Liver (tissue), 9 donors: ENCODE measurements around the gene PLEKHA7. TPM values are rescaled to one million over a fixed set of nuclear protein-coding genes. Genes with fewer than 3 reads are reported as not detected.

Source experiments
- DNase-seq: peaks from one replicate; pipeline ENCODE4 v3.0.0-alpha.2; 2017; ENCODE audit warnings: low spot score
- H3K27ac ChIP-seq, 2 donors: one replicate each; pipeline ENCODE4 v1.7.0; 2013; ENCODE audit warnings: inconsistent platforms in 2 of 2, low read length in 2 of 2, control low read depth in 1 of 2, low read depth in 1 of 2, mild to moderate bottlenecking in 1 of 2
- H3K27me3 ChIP-seq, 4 donors: one replicate each; pipeline versions ENCODE4 v1.6.1 to v1.7.0; 2013; ENCODE audit warnings: low read length in 3 of 4, inconsistent platforms in 1 of 4, mild to moderate bottlenecking in 1 of 4, moderate library complexity in 1 of 4; ENCODE audit not compliant: control insufficient read depth in 4 of 4, insufficient read depth in 4 of 4
- H3K36me3 ChIP-seq, 4 donors: one replicate each; pipeline versions ENCODE4 v1.6.1 to v1.7.0; 2013; ENCODE audit warnings: low read length in 3 of 4, mild to moderate bottlenecking in 3 of 4, low read depth in 1 of 4, moderate library complexity in 1 of 4; ENCODE audit not compliant: control insufficient read depth in 4 of 4, insufficient read depth in 3 of 4
- H3K4me1 ChIP-seq, 4 donors: one replicate each; pipeline versions ENCODE4 v1.6.1 to v1.7.0; 2013; ENCODE audit warnings: low read length in 3 of 4, mild to moderate bottlenecking in 3 of 4, moderate library complexity in 1 of 4; ENCODE audit not compliant: control insufficient read depth in 4 of 4, insufficient read depth in 4 of 4
- H3K4me3 ChIP-seq, 3 donors: one replicate each; pipeline versions ENCODE4 v1.6.1 to v1.7.0; 2013; ENCODE audit warnings: low read length in 3 of 3, control low read depth in 1 of 3, low read depth in 1 of 3, mild to moderate bottlenecking in 1 of 3
- H3K9ac ChIP-seq, 2 donors: one replicate each; pipeline ENCODE4 v1.7.0; 2013; ENCODE audit warnings: low read length in 2 of 2, mild to moderate bottlenecking in 2 of 2, moderate library complexity in 2 of 2, control low read depth in 1 of 2, low read depth in 1 of 2
- H3K9me3 ChIP-seq, 4 donors: one replicate each; pipeline versions ENCODE4 v1.6.1 to v1.7.0; 2013; ENCODE audit warnings: low read length in 3 of 4; ENCODE audit not compliant: control insufficient read depth in 4 of 4
- EGR1 ChIP-seq, 2 donors: IDR thresholded peaks; 2 replicates each; pipeline ENCODE4 v1.6.1; 2016 to 2018; ENCODE audit warnings: antibody characterized with exemption in 2 of 2, low read depth in 2 of 2
- FOXA1 ChIP-seq: IDR thresholded peaks from 2 replicates; pipeline ENCODE4 v1.6.1; 2016; ENCODE audit warnings: antibody characterized with exemption
- FOXA2 ChIP-seq: IDR thresholded peaks from 2 replicates; pipeline ENCODE4 v1.6.1; 2016; ENCODE audit warnings: antibody characterized with exemption
- GABPA ChIP-seq, 2 donors: IDR thresholded peaks in 1 of 2; conservative IDR thresholded peaks in 1 of 2; 2 replicates each; pipeline ENCODE4 v1.6.1; 2016; ENCODE audit warnings: antibody characterized with exemption in 2 of 2, mild to moderate bottlenecking in 1 of 2, moderate library complexity in 1 of 2
- HNF4A ChIP-seq, 2 donors: conservative IDR thresholded peaks; 2 replicates each; pipeline ENCODE4 v1.6.1; 2016; ENCODE audit warnings: antibody characterized with exemption in 2 of 2, mild to moderate bottlenecking in 2 of 2
- HNF4G ChIP-seq: IDR thresholded peaks from 2 replicates; pipeline ENCODE4 v1.6.1; 2016; ENCODE audit warnings: antibody characterized with exemption
- JUND ChIP-seq, 2 donors: IDR thresholded peaks; 2 replicates each; pipeline ENCODE4 v1.6.1; 2016; ENCODE audit warnings: antibody characterized with exemption in 2 of 2
- MAX ChIP-seq: IDR thresholded peaks from 2 replicates; pipeline ENCODE4 v1.6.1; 2016; ENCODE audit warnings: antibody characterized with exemption
- NR2F2 ChIP-seq: IDR thresholded peaks from 2 replicates; pipeline ENCODE4 v1.6.1; 2016; ENCODE audit warnings: antibody characterized with exemption
- RAD21 ChIP-seq, 2 donors: IDR thresholded peaks; 2 replicates each; pipeline ENCODE4 v1.6.1; 2016; ENCODE audit warnings: antibody characterized with exemption in 2 of 2, mild to moderate bottlenecking in 2 of 2
- RXRA ChIP-seq, 2 donors: IDR thresholded peaks; 2 replicates each; pipeline ENCODE4 v1.6.1; 2017 to 2018; ENCODE audit warnings: antibody characterized with exemption in 2 of 2, mild to moderate bottlenecking in 1 of 2
- SP1 ChIP-seq: IDR thresholded peaks from 2 replicates; pipeline ENCODE4 v1.6.1; 2018; ENCODE audit warnings: antibody characterized with exemption, mild to moderate bottlenecking
- TAF1 ChIP-seq: conservative IDR thresholded peaks from 2 replicates; pipeline ENCODE4 v1.6.1; 2016; ENCODE audit warnings: antibody characterized with exemption, mild to moderate bottlenecking
- YY1 ChIP-seq: IDR thresholded peaks from 2 replicates; pipeline ENCODE4 v1.6.1; 2016; ENCODE audit warnings: antibody characterized with exemption, mild to moderate bottlenecking
- WGBS: extraction: QIAGEN DNeasy Blood & Tissue Kit; methylation state at CpG from one replicate; pipeline ENCODE4 v1.1.7; 2013; 5-methylcytosine and 5-hydroxymethylcytosine counted together
- polyA plus RNA-seq, 2 donors: library from polyadenylated mRNA; stranded (reverse) in 1 of 2; unstranded in 1 of 2; fragments of 200-250 nt in 1 of 2; fragments of >200 nt in 1 of 2; fragmentation: Nextera tagmentation in 1 of 2; extraction: Ambion mirVana in 1 of 2; gene quantifications; one replicate each; pipeline versions ENCODE4 v1.2.1 to v1.2.3, GENCODE V29; 2013 to 2015
- total RNA-seq, 2 donors: library from RNA; depleted of rRNA; stranded (reverse); fragments of >200 nt; gene quantifications; one replicate each; pipeline ENCODE4 v1.2.3, GENCODE V29; 2014
- TF ChIP-seq, protein P1 (sequence below): IDR thresholded peaks from 2 replicates; pipeline ENCODE4 v1.6.1; 2016; ENCODE audit warnings: antibody characterized with exemption
- TF ChIP-seq, protein P2 (sequence below): fragments of 150-350 bp; IDR thresholded peaks from 2 replicates; pipeline ENCODE4 v1.5.1; 2017; ENCODE audit warnings: improper control_type of control experiment, low read depth, low read length; ENCODE audit not compliant: missing input control
- TF ChIP-seq, protein P3 (sequence below): IDR thresholded peaks from 2 replicates; pipeline ENCODE4 v1.6.1; 2016; ENCODE audit warnings: antibody characterized with exemption, mild to moderate bottlenecking
- TF ChIP-seq, protein P4 (sequence below): IDR thresholded peaks from 2 replicates; pipeline ENCODE4 v1.6.1; 2016; ENCODE audit warnings: antibody characterized with exemption
- donor health status: healthy.
- donor health status: healthy.
- donor health status: healthy.
- donor health status: healthy.
- donor health status: healthy.

Gene PLEKHA7
- total and polyA plus RNA-seq, 4 donors: 6.1 to 28.8 (median 8.5) TPM

DNA sequence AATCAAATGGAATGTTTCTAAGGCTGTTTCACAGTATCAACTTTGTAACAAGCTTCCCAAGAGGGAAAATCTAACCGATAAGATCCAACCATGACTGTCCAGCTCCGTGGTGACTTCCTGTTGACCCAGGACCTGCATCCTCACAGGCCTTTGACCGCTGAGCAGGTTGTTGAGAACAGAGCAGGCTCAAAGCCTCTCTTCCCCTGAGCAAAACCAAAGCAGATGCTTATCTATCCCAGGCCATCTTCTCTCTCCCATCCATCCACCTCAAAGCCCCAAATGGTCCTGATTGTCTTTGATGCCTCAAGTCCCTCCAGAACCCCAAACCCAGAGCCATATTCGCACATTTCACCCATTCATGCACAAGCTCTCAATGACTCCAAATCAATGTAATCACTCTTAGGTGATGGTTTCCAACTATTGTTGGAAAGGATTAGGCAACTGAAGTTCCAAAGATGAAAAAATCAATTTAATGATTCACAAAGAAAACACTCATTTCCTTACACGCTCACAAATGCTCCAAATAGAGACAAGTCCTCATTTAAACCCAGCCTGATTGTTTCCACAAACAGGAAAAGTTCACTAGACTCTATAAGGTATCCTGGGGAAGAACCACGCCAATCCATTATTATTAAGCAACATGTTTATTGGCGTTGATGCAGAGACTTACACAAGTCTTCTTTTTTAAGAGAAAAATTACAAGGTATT, 227.0 kb downstream of the PLEKHA7 start:
- H3K4me1 ChIP-seq: peaks cover 21 to 63% (median 48%) of the 10 kb centered on the region in 4 donors
- 42% methylated on average over 7 of the region's 7 CpGs for WGBS

More for the DNA sequence above, 227.0 kb downstream of the PLEKHA7 start:
- no peak overlapping the region for H3K4me3 ChIP-seq
- H3K27ac ChIP-seq: peak overlapping the region; percentile 52 to 66
- TF ChIP-seq EGR1 (IDR thresholded peaks at IDR 0.05; ENCODE audit: low read depth in 2 of 2): peak; percentile 8 to 66
- no peak for TF ChIP-seq GABPA (IDR thresholded peaks at IDR 0.05 in 1 of 2, conservative IDR thresholded peaks at IDR 0.05 in 1 of 2)
- TF ChIP-seq, protein P1, sequence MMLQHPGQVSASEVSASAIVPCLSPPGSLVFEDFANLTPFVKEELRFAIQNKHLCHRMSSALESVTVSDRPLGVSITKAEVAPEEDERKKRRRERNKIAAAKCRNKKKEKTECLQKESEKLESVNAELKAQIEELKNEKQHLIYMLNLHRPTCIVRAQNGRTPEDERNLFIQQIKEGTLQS: peak; percentile 49
- peak; percentile 82 for TF ChIP-seq SP1
- TF ChIP-seq RXRA (IDR thresholded peaks at IDR 0.05): peak; percentile 91 to 92
- TF ChIP-seq MAX: peak; percentile 88
- peak; percentile 65 for TF ChIP-seq YY1
- TF ChIP-seq HNF4G: no peak
- TF ChIP-seq FOXA1: no peak
- peak; percentile 66 to 74 for TF ChIP-seq HNF4A (conservative IDR thresholded peaks at IDR 0.05)
- no peak for TF ChIP-seq NR2F2
- TF ChIP-seq, protein P2, sequence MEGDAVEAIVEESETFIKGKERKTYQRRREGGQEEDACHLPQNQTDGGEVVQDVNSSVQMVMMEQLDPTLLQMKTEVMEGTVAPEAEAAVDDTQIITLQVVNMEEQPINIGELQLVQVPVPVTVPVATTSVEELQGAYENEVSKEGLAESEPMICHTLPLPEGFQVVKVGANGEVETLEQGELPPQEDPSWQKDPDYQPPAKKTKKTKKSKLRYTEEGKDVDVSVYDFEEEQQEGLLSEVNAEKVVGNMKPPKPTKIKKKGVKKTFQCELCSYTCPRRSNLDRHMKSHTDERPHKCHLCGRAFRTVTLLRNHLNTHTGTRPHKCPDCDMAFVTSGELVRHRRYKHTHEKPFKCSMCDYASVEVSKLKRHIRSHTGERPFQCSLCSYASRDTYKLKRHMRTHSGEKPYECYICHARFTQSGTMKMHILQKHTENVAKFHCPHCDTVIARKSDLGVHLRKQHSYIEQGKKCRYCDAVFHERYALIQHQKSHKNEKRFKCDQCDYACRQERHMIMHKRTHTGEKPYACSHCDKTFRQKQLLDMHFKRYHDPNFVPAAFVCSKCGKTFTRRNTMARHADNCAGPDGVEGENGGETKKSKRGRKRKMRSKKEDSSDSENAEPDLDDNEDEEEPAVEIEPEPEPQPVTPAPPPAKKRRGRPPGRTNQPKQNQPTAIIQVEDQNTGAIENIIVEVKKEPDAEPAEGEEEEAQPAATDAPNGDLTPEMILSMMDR: no peak
- TF ChIP-seq, protein P3, sequence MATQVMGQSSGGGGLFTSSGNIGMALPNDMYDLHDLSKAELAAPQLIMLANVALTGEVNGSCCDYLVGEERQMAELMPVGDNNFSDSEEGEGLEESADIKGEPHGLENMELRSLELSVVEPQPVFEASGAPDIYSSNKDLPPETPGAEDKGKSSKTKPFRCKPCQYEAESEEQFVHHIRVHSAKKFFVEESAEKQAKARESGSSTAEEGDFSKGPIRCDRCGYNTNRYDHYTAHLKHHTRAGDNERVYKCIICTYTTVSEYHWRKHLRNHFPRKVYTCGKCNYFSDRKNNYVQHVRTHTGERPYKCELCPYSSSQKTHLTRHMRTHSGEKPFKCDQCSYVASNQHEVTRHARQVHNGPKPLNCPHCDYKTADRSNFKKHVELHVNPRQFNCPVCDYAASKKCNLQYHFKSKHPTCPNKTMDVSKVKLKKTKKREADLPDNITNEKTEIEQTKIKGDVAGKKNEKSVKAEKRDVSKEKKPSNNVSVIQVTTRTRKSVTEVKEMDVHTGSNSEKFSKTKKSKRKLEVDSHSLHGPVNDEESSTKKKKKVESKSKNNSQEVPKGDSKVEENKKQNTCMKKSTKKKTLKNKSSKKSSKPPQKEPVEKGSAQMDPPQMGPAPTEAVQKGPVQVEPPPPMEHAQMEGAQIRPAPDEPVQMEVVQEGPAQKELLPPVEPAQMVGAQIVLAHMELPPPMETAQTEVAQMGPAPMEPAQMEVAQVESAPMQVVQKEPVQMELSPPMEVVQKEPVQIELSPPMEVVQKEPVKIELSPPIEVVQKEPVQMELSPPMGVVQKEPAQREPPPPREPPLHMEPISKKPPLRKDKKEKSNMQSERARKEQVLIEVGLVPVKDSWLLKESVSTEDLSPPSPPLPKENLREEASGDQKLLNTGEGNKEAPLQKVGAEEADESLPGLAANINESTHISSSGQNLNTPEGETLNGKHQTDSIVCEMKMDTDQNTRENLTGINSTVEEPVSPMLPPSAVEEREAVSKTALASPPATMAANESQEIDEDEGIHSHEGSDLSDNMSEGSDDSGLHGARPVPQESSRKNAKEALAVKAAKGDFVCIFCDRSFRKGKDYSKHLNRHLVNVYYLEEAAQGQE: peak; percentile 37
- TF ChIP-seq FOXA2: no peak
- TF ChIP-seq RAD21 (IDR thresholded peaks at IDR 0.05): peak in 1 of 2 donors; percentile 10
- no peak for TF ChIP-seq TAF1
- peak; percentile 50 to 83 for TF ChIP-seq JUND (IDR thresholded peaks at IDR 0.05)
- TF ChIP-seq, protein P4, sequence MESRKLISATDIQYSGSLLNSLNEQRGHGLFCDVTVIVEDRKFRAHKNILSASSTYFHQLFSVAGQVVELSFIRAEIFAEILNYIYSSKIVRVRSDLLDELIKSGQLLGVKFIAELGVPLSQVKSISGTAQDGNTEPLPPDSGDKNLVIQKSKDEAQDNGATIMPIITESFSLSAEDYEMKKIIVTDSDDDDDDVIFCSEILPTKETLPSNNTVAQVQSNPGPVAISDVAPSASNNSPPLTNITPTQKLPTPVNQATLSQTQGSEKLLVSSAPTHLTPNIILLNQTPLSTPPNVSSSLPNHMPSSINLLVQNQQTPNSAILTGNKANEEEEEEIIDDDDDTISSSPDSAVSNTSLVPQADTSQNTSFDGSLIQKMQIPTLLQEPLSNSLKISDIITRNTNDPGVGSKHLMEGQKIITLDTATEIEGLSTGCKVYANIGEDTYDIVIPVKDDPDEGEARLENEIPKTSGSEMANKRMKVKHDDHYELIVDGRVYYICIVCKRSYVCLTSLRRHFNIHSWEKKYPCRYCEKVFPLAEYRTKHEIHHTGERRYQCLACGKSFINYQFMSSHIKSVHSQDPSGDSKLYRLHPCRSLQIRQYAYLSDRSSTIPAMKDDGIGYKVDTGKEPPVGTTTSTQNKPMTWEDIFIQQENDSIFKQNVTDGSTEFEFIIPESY: peak; percentile 40
- H3K27me3 ChIP-seq: no peaks in the 10 kb centered on the region
- no peaks in the 10 kb centered on the region for H3K9me3 ChIP-seq
- no peak for DNase-seq
- H3K9ac ChIP-seq: no peak overlapping the region
- peaks cover 0 to 5% (median 2%) of the 10 kb centered on the region in 4 donors for H3K36me3 ChIP-seq
